Liver (tissue), 9 donors: Measurements from ENCODE around the gene ST7. TPM values are rescaled to one million over a fixed set of nuclear protein-coding genes. Genes with fewer than 3 reads are reported as not detected.

Experiments
- DNase-seq: peaks from one replicate; pipeline ENCODE4 v3.0.0-alpha.2; 2017; ENCODE audit warnings: low spot score
- H3K27ac ChIP-seq, 2 donors: one replicate each; pipeline ENCODE4 v1.7.0; 2013; ENCODE audit warnings: inconsistent platforms in 2 of 2, low read length in 2 of 2, control low read depth in 1 of 2, low read depth in 1 of 2, mild to moderate bottlenecking in 1 of 2
- H3K27me3 ChIP-seq, 4 donors: one replicate each; pipeline versions ENCODE4 v1.6.1 to v1.7.0; 2013; ENCODE audit warnings: low read length in 3 of 4, inconsistent platforms in 1 of 4, mild to moderate bottlenecking in 1 of 4, moderate library complexity in 1 of 4; ENCODE audit not compliant: control insufficient read depth in 4 of 4, insufficient read depth in 4 of 4
- H3K36me3 ChIP-seq, 4 donors: one replicate each; pipeline versions ENCODE4 v1.6.1 to v1.7.0; 2013; ENCODE audit warnings: low read length in 3 of 4, mild to moderate bottlenecking in 3 of 4, low read depth in 1 of 4, moderate library complexity in 1 of 4; ENCODE audit not compliant: control insufficient read depth in 4 of 4, insufficient read depth in 3 of 4
- H3K4me1 ChIP-seq, 4 donors: one replicate each; pipeline versions ENCODE4 v1.6.1 to v1.7.0; 2013; ENCODE audit warnings: low read length in 3 of 4, mild to moderate bottlenecking in 3 of 4, moderate library complexity in 1 of 4; ENCODE audit not compliant: control insufficient read depth in 4 of 4, insufficient read depth in 4 of 4
- H3K4me3 ChIP-seq, 3 donors: one replicate each; pipeline versions ENCODE4 v1.6.1 to v1.7.0; 2013; ENCODE audit warnings: low read length in 3 of 3, control low read depth in 1 of 3, low read depth in 1 of 3, mild to moderate bottlenecking in 1 of 3
- H3K9ac ChIP-seq, 2 donors: one replicate each; pipeline ENCODE4 v1.7.0; 2013; ENCODE audit warnings: low read length in 2 of 2, mild to moderate bottlenecking in 2 of 2, moderate library complexity in 2 of 2, control low read depth in 1 of 2, low read depth in 1 of 2
- H3K9me3 ChIP-seq, 4 donors: one replicate each; pipeline versions ENCODE4 v1.6.1 to v1.7.0; 2013; ENCODE audit warnings: low read length in 3 of 4; ENCODE audit not compliant: control insufficient read depth in 4 of 4
- ATF3 ChIP-seq: IDR thresholded peaks from 2 replicates; pipeline ENCODE4 v1.6.1; 2016; ENCODE audit warnings: antibody characterized with exemption
- CTCF ChIP-seq: fragments of 150-350 bp; IDR thresholded peaks from 2 replicates; pipeline ENCODE4 v1.5.1; 2017; ENCODE audit warnings: improper control_type of control experiment, low read depth, low read length; ENCODE audit not compliant: missing input control
- EGR1 ChIP-seq, 2 donors: IDR thresholded peaks; 2 replicates each; pipeline ENCODE4 v1.6.1; 2016 to 2018; ENCODE audit warnings: antibody characterized with exemption in 2 of 2, low read depth in 2 of 2
- FOXA1 ChIP-seq: IDR thresholded peaks from 2 replicates; pipeline ENCODE4 v1.6.1; 2016; ENCODE audit warnings: antibody characterized with exemption
- FOXA2 ChIP-seq: IDR thresholded peaks from 2 replicates; pipeline ENCODE4 v1.6.1; 2016; ENCODE audit warnings: antibody characterized with exemption
- HNF4A ChIP-seq, 2 donors: conservative IDR thresholded peaks; 2 replicates each; pipeline ENCODE4 v1.6.1; 2016; ENCODE audit warnings: antibody characterized with exemption in 2 of 2, mild to moderate bottlenecking in 2 of 2
- JUND ChIP-seq, 2 donors: IDR thresholded peaks; 2 replicates each; pipeline ENCODE4 v1.6.1; 2016; ENCODE audit warnings: antibody characterized with exemption in 2 of 2
- MAX ChIP-seq: IDR thresholded peaks from 2 replicates; pipeline ENCODE4 v1.6.1; 2016; ENCODE audit warnings: antibody characterized with exemption
- NR2F2 ChIP-seq: IDR thresholded peaks from 2 replicates; pipeline ENCODE4 v1.6.1; 2016; ENCODE audit warnings: antibody characterized with exemption
- RAD21 ChIP-seq, 2 donors: IDR thresholded peaks; 2 replicates each; pipeline ENCODE4 v1.6.1; 2016; ENCODE audit warnings: antibody characterized with exemption in 2 of 2, mild to moderate bottlenecking in 2 of 2
- REST ChIP-seq: IDR thresholded peaks from 2 replicates; pipeline ENCODE4 v1.6.1; 2016; ENCODE audit warnings: antibody characterized with exemption, mild to moderate bottlenecking
- RXRA ChIP-seq, 2 donors: IDR thresholded peaks; 2 replicates each; pipeline ENCODE4 v1.6.1; 2017 to 2018; ENCODE audit warnings: antibody characterized with exemption in 2 of 2, mild to moderate bottlenecking in 1 of 2
- SP1 ChIP-seq: IDR thresholded peaks from 2 replicates; pipeline ENCODE4 v1.6.1; 2018; ENCODE audit warnings: antibody characterized with exemption, mild to moderate bottlenecking
- TAF1 ChIP-seq: conservative IDR thresholded peaks from 2 replicates; pipeline ENCODE4 v1.6.1; 2016; ENCODE audit warnings: antibody characterized with exemption, mild to moderate bottlenecking
- YY1 ChIP-seq: IDR thresholded peaks from 2 replicates; pipeline ENCODE4 v1.6.1; 2016; ENCODE audit warnings: antibody characterized with exemption, mild to moderate bottlenecking
- WGBS: extraction: QIAGEN DNeasy Blood & Tissue Kit; methylation state at CpG from one replicate; pipeline ENCODE4 v1.1.7; 2013; 5-methylcytosine and 5-hydroxymethylcytosine counted together
- polyA plus RNA-seq, 2 donors: library from polyadenylated mRNA; stranded (reverse) in 1 of 2; unstranded in 1 of 2; fragments of 200-250 nt in 1 of 2; fragments of >200 nt in 1 of 2; fragmentation: Nextera tagmentation in 1 of 2; extraction: Ambion mirVana in 1 of 2; gene quantifications; one replicate each; pipeline versions ENCODE4 v1.2.1 to v1.2.3, GENCODE V29; 2013 to 2015
- total RNA-seq, 2 donors: library from RNA; depleted of rRNA; stranded (reverse); fragments of >200 nt; gene quantifications; one replicate each; pipeline ENCODE4 v1.2.3, GENCODE V29; 2014
- TF ChIP-seq, protein P1 (sequence below): IDR thresholded peaks from 2 replicates; pipeline ENCODE4 v1.6.1; 2016; ENCODE audit warnings: antibody characterized with exemption
- donor health status: healthy.
- donor health status: healthy.
- donor health status: healthy.
- donor health status: healthy.
- donor health status: healthy.

The ST7 gene
- total and polyA plus RNA-seq, 4 donors = 13.5 to 30.7 (median 22.6) TPM

DNA sequence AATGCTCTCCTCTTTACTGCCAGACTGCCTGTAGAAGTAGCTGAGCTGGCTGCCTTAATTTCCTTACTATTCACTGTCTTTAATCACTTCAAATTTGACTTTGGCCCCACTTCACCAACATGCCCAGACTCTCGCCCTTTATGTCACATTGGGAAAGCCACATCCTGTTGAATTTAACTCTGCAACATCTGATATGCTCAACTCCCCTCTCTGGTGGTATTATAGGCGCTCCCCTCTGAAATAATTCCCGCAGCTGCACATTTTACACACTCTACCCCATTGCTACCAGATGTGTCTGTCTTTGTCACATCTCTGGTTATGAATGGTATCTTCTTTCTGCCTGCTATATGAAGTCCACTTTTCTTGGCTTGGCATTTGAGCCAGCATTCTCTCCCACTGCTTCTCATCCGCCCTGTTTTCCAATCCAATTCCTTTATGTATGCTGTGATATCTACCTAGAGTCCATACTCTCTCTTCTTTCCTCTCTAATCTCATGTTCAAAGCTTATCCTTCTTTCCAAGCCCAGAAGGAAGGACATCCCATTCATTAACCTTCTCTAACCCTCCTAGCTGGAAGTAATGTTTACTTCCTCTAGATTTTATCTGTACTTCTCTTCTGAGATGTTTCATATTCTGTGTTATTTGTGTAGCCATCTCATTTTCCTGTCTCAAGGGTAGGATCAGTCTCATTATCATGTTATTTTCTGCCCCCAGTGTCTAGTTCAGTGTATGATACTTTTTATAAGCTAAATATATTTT lies 134.5 kb downstream of the ST7 start:
- 81% methylated on average over 4 of the region's 4 CpGs for WGBS
- H3K27ac ChIP-seq = no peak overlapping the region
- no peaks in the 10 kb centered on the region for H3K9me3 ChIP-seq
- H3K36me3 ChIP-seq = no peaks in the 10 kb centered on the region
- no peak overlapping the region for H3K9ac ChIP-seq
- TF ChIP-seq ATF3 (no peak), RAD21 (IDR thresholded peaks at IDR 0.05) (no peak), HNF4A (conservative IDR thresholded peaks at IDR 0.05) (no peak), CTCF (no peak), MAX (no peak), SP1 (no peak), REST (no peak), EGR1 (IDR thresholded peaks at IDR 0.05; ENCODE audit: low read depth in 2 of 2) (no peak), FOXA2 (no peak), JUND (IDR thresholded peaks at IDR 0.05) (no peak), NR2F2 (no peak), YY1 (no peak)
- TF ChIP-seq, protein P1, sequence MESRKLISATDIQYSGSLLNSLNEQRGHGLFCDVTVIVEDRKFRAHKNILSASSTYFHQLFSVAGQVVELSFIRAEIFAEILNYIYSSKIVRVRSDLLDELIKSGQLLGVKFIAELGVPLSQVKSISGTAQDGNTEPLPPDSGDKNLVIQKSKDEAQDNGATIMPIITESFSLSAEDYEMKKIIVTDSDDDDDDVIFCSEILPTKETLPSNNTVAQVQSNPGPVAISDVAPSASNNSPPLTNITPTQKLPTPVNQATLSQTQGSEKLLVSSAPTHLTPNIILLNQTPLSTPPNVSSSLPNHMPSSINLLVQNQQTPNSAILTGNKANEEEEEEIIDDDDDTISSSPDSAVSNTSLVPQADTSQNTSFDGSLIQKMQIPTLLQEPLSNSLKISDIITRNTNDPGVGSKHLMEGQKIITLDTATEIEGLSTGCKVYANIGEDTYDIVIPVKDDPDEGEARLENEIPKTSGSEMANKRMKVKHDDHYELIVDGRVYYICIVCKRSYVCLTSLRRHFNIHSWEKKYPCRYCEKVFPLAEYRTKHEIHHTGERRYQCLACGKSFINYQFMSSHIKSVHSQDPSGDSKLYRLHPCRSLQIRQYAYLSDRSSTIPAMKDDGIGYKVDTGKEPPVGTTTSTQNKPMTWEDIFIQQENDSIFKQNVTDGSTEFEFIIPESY = no peak
- peaks cover 0 to 2% (median 0%) of the 10 kb centered on the region in 4 donors for H3K4me1 ChIP-seq
- DNase-seq = no peak
- no peak overlapping the region for H3K4me3 ChIP-seq
- no peaks in the 10 kb centered on the region for H3K27me3 ChIP-seq

- Histone ChIP-seq H3K36me3 (no peaks in the 10 kb centered on the region), H3K4me1 (peaks cover 0 to 2% (median 0%) of the 10 kb centered on the region in 4 donors), H3K9ac (no peak overlapping the region), H3K27ac (no peak overlapping the region), H3K4me3 (no peak overlapping the region), H3K9me3 (no peaks in the 10 kb centered on the region), H3K27me3 (no peaks in the 10 kb centered on the region)
- 91% methylated on average over 2 of the region's 2 CpGs for WGBS
- no peak for DNase-seq
- TF ChIP-seq, protein P1 = no peak
- TF ChIP-seq ATF3 (no peak), JUND (IDR thresholded peaks at IDR 0.05) (no peak), RXRA (IDR thresholded peaks at IDR 0.05) (no peak), REST (no peak), EGR1 (IDR thresholded peaks at IDR 0.05; ENCODE audit: low read depth in 2 of 2) (no peak), YY1 (no peak), NR2F2 (no peak), FOXA1 (no peak), TAF1 (no peak), SP1 (no peak)
Observed at GRCh38 chr7:117088623-117089194, 135.4 kb downstream of the ST7 start.
